Caco-2 (cell line): ENCODE measurements around the gene PDE4D. TPM values are rescaled to one million over a fixed set of nuclear protein-coding genes. Genes with fewer than 3 reads are reported as not detected.

Experiments used
- BruUV-seq: library from RNA; stranded (reverse); fragments of 400-500 nt; replicated peaks from 2 replicates; lab custom pipeline; 2021; lab: Mats Ljungman, UMichigan
- CTCF ChIA-PET: fragments of 300-600 bp; sonication (Branson Sonifier 250); formaldehyde crosslinking; loops from one replicate; lab custom pipeline; 2022; ENCODE audit warnings: antibody characterized with exemption; lab: Charles Lee
- POLR2A ChIA-PET: fragments of 300-600 bp; sonication (Branson Sonifier 250); formaldehyde crosslinking; loops from one replicate; lab custom pipeline; 2022; ENCODE audit warnings: antibody characterized with exemption; lab: Charles Lee
- DNase-seq, 2 experiments: peaks; one replicate each; pipeline versions ENCODE4 v3.0.0 to v3.0.0-alpha.2; 2020 to 2022
- H3K27me3 ChIP-seq: replicated peaks from 2 replicates; pipeline ENCODE4 v1.6.0; 2011; ENCODE audit warnings: low read length; ENCODE audit not compliant: control insufficient read depth, insufficient read depth
- H3K36me3 ChIP-seq: 2 replicates; pipeline ENCODE4 v1.5.1; 2011; ENCODE audit warnings: low read length; ENCODE audit not compliant: control insufficient read depth, insufficient read depth
- H3K4me1 ChIP-seq: fragments of 250-450 bp; sonication (Bioruptor Pico); 2 replicates; pipeline ENCODE4 v1.5.1; 2020; ENCODE audit warnings: mild to moderate bottlenecking
- H3K4me3 ChIP-seq: 2 replicates; pipeline ENCODE4 v1.5.1; 2011; ENCODE audit warnings: low read depth, mild to moderate bottlenecking, control low read depth, low read length
- H3K9me3 ChIP-seq: fragments of 250-450 bp; sonication (Bioruptor Pico); 2 replicates; pipeline ENCODE4 v1.5.1; 2020; ENCODE audit warnings: mild to moderate bottlenecking, moderate library complexity
- H3K27ac Mint-ChIP-seq: one replicate; pipeline ENCODE4 v1.8.0; 2022; ENCODE audit warnings: mixed read lengths; ENCODE audit not compliant: unreplicated experiment
- H3K27me3 Mint-ChIP-seq: one replicate; pipeline ENCODE4 v1.8.0; 2022; ENCODE audit warnings: mixed read lengths; ENCODE audit not compliant: insufficient read depth, unreplicated experiment
- H3K36me3 Mint-ChIP-seq: one replicate; pipeline ENCODE4 v1.8.0; 2022; ENCODE audit warnings: mild to moderate bottlenecking, mixed read lengths; ENCODE audit not compliant: insufficient read depth, unreplicated experiment
- H3K4me1 Mint-ChIP-seq: one replicate; pipeline ENCODE4 v1.8.0; 2022; ENCODE audit warnings: low read depth, mixed read lengths; ENCODE audit not compliant: unreplicated experiment
- H3K4me3 Mint-ChIP-seq: one replicate; pipeline ENCODE4 v1.8.0; 2022; ENCODE audit warnings: mild to moderate bottlenecking, moderate library complexity, mixed read lengths; ENCODE audit not compliant: unreplicated experiment
- H3K9me3 Mint-ChIP-seq: one replicate; pipeline ENCODE4 v1.8.0; 2022; ENCODE audit warnings: mixed read lengths; ENCODE audit not compliant: unreplicated experiment
- CTCF ChIP-seq, 2 experiments: fragments of 200-600 bp in 1 of 2; IDR thresholded peaks; 1 replicate in 1 of 2; 2 replicates in 1 of 2; pipeline versions ENCODE4 v1.5.1 to v1.8.0; 2011 to 2022; ENCODE audit warnings: antibody characterized with exemption in 1 of 2, control low read depth in 1 of 2, inconsistent platforms in 1 of 2, low read depth in 1 of 2, low read length in 1 of 2, mild to moderate bottlenecking in 1 of 2, moderate library complexity in 1 of 2; ENCODE audit not compliant: insufficient read depth in 1 of 2, severe bottlenecking in 1 of 2, unreplicated experiment in 1 of 2
- intact Hi-C: fragments of 100-400 bp; cut with micrococcal nuclease; formaldehyde crosslinking; loops from one replicate; pipeline ENCODE4 v1.10.0; 2022; ENCODE audit not compliant: unreplicated experiment
- total RNA-seq: library from RNA; stranded (reverse); gene quantifications from 2 replicates; pipeline ENCODE4 v1.2.3, GENCODE V29; 2022

The PDE4D gene
- total RNA-seq, 1 experiment from 2014 or later = 89.8 TPM

DNA sequence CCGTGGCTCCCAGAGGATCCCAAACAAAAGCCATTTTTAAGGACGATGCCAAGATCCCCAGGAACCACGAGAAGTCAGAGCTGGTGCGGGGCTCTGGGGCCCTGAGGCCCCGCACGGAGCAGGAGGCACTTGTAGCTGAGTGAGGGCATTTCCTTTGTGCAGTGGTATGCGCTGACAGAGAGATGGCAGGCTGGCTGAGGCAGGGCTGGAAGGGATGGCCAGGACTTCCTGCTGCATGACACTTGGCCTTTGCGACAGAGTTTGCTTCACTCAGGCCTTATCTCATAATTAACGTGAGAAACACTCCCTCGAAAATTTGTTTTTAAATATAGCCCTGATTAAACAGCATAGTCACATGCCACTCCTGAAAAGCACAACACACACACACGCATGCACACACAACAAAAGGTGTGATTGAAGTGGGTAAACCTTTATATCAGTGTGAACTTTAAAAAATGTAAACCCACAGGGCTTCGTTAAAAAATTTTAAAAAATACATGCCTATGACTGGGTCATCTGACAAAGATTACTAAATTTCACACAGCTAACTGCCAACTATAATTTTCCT lies 536.6 kb downstream of the PDE4D start:
- no peaks in the 10 kb centered on the region for H3K27me3 Mint-ChIP-seq
- BruUV-seq = no TSS peak
- no peaks in the 10 kb centered on the region for H3K36me3 ChIP-seq
- no peak overlapping the region for H3K4me3 ChIP-seq
- CTCF ChIA-PET = interaction anchor here (1.0 to 2.3 kb wide), 3 partner anchors 9 to 168 kb away, joined by 5 to 10 read pairs (median 5); no protein-coding TSS in a partner anchor
- peaks cover 30% of the 10 kb centered on the region for H3K4me1 ChIP-seq
- H3K4me1 Mint-ChIP-seq = peaks cover 39% of the 10 kb centered on the region
- no peak for TF ChIP-seq CTCF (IDR thresholded peaks at IDR 0.05; ENCODE audit: insufficient read depth in 1 of 2, low read depth in 1 of 2, low read length in 1 of 2, severe bottlenecking in 1 of 2, unreplicated experiment in 1 of 2)
- POLR2A ChIA-PET = no interaction called here
- intact Hi-C loops = loop anchor here (10.0 kb wide), 1 partner anchor 322 kb away; no protein-coding TSS in a partner anchor
- no peaks in the 10 kb centered on the region for H3K27me3 ChIP-seq
- no peaks in the 10 kb centered on the region for H3K9me3 Mint-ChIP-seq
- peak in 1 of 2 experiments; percentile 14 for DNase-seq
- no peak overlapping the region for H3K27ac Mint-ChIP-seq
- H3K36me3 Mint-ChIP-seq = no peaks in the 10 kb centered on the region
- no peak overlapping the region for H3K4me3 Mint-ChIP-seq
- H3K9me3 ChIP-seq = no peaks in the 10 kb centered on the region

GRCh38 chr5:59354811-59355210 lies 538.7 kb downstream of the PDE4D start:
- TF ChIP-seq CTCF (IDR thresholded peaks at IDR 0.05; ENCODE audit: insufficient read depth in 1 of 2, low read depth in 1 of 2, low read length in 1 of 2, severe bottlenecking in 1 of 2, unreplicated experiment in 1 of 2) = no peak
- Histone ChIP-seq H3K36me3 (no peaks in the 10 kb centered on the region), H3K4me3 (no peak overlapping the region), H3K4me1 (peaks cover 30% of the 10 kb centered on the region), H3K9me3 (no peaks in the 10 kb centered on the region), H3K27me3 (no peaks in the 10 kb centered on the region)
- ChIA-PET POLR2A (no interaction called here), CTCF (no interaction called here)
- Mint-ChIP-seq H3K27ac (no peak overlapping the region), H3K36me3 (no peaks in the 10 kb centered on the region), H3K4me1 (peaks cover 39% of the 10 kb centered on the region), H3K27me3 (no peaks in the 10 kb centered on the region), H3K9me3 (no peaks in the 10 kb centered on the region), H3K4me3 (no peak overlapping the region)
- no peak for DNase-seq
- intact Hi-C loops = loop anchor here (10.0 kb wide), 1 partner anchor 320 kb away; no protein-coding TSS in a partner anchor
- BruUV-seq = no TSS peak

DNA sequence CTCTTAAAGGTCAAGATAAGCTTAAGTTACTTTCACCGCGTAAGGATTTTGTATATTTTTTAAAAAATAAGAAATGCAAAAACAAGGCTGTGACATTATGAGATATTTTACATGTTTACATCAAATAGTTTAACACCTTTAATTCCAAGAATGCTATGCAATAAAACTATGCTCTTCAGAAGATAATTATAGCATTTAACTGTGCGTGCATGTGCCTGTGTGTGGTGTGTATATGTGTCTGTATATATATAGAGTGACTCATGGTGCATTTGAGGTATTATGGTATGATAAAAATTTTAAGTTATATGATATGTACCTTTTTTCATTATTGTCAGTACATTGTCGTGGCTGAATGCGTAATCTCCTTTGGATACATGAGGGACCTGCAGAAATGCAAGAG lies 539.3 kb downstream of the PDE4D start:
- Mint-ChIP-seq H3K4me1 (peaks cover 39% of the 10 kb centered on the region), H3K4me3 (no peak overlapping the region), H3K36me3 (no peaks in the 10 kb centered on the region), H3K9me3 (no peaks in the 10 kb centered on the region), H3K27ac (no peak overlapping the region), H3K27me3 (no peaks in the 10 kb centered on the region)
- intact Hi-C loops = loop anchor here (10.0 kb wide), 1 partner anchor 319 kb away; no protein-coding TSS in a partner anchor
- no peak for DNase-seq
- CTCF ChIA-PET = no interaction called here
- POLR2A ChIA-PET = no interaction called here
- no peak for TF ChIP-seq CTCF (IDR thresholded peaks at IDR 0.05; ENCODE audit: insufficient read depth in 1 of 2, low read depth in 1 of 2, low read length in 1 of 2, severe bottlenecking in 1 of 2, unreplicated experiment in 1 of 2)
- peaks cover 30% of the 10 kb centered on the region for H3K4me1 ChIP-seq
- H3K9me3 ChIP-seq = no peaks in the 10 kb centered on the region
- no peaks in the 10 kb centered on the region for H3K36me3 ChIP-seq
- H3K27me3 ChIP-seq = no peaks in the 10 kb centered on the region
- BruUV-seq = no TSS peak
- no peak overlapping the region for H3K4me3 ChIP-seq
